ENCODE measurements around the gene DNAJB4. TPM values are rescaled to one million over a fixed set of nuclear protein-coding genes. Genes with fewer than 3 reads are reported as not detected.

The DNAJB4 gene
- total RNA-seq, 1 experiment from 2014 or later: 28.5 TPM

GRCh38 chr1:78054972-78055371 lies 50.2 kb downstream of the DNAJB4 start:
- no TSS peak for BruUV-seq (replicated peaks)
- intact Hi-C loops (cut with micrococcal nuclease): no loop called here
- CTCF ChIA-PET: interaction anchor here (0.7 kb wide), 1 partner anchor 24 kb away, joined by 3 read pairs; no protein-coding TSS in a partner anchor
- Mint-ChIP-seq H3K36me3 (ENCODE audit: insufficient read depth, unreplicated experiment) (no peaks in the 10 kb centered on the region), H3K4me1 (ENCODE audit: insufficient read depth, unreplicated experiment) (peaks cover 10% of the 10 kb centered on the region), H3K4me3 (ENCODE audit: unreplicated experiment) (no peak overlapping the region), H3K9me3 (ENCODE audit: unreplicated experiment) (no peaks in the 10 kb centered on the region), H3K27ac (ENCODE audit: low read depth, unreplicated experiment) (no peak overlapping the region), H3K27me3 (ENCODE audit: insufficient read depth, unreplicated experiment) (no peaks in the 10 kb centered on the region)
- POLR2A ChIA-PET: no interaction called here
- DNase-seq (ENCODE audit: unreplicated experiment): no peak
- TF ChIP-seq CTCF (IDR thresholded peaks at IDR 0.05; ENCODE audit: unreplicated experiment): no peak

- ChIA-PET CTCF (interaction anchor here (0.7 kb wide), 1 partner anchor 23 kb away, joined by 3 read pairs; no protein-coding TSS in a partner anchor), POLR2A (interaction anchor here (0.9 kb wide), 1 partner anchor 50 kb away, joined by 3 read pairs; no protein-coding TSS in a partner anchor)
- no peak for TF ChIP-seq CTCF (IDR thresholded peaks at IDR 0.05; ENCODE audit: unreplicated experiment)
- Mint-ChIP-seq H3K9me3 (ENCODE audit: unreplicated experiment) (no peaks in the 10 kb centered on the region), H3K27ac (ENCODE audit: low read depth, unreplicated experiment) (no peak overlapping the region), H3K36me3 (ENCODE audit: insufficient read depth, unreplicated experiment) (no peaks in the 10 kb centered on the region), H3K4me1 (ENCODE audit: insufficient read depth, unreplicated experiment) (peaks cover 10% of the 10 kb centered on the region), H3K4me3 (ENCODE audit: unreplicated experiment) (no peak overlapping the region), H3K27me3 (ENCODE audit: insufficient read depth, unreplicated experiment) (no peaks in the 10 kb centered on the region)
- intact Hi-C loops (cut with micrococcal nuclease): no loop called here
- BruUV-seq (replicated peaks): no TSS peak
- DNase-seq (ENCODE audit: unreplicated experiment): no peak
Observed at GRCh38 chr1:78055565-78056132, 50.9 kb downstream of the DNAJB4 start.

GRCh38 chr1:78058670-78059069 lies 53.9 kb downstream of the DNAJB4 start:
- no TSS peak for BruUV-seq (replicated peaks)
- Mint-ChIP-seq H3K4me3 (ENCODE audit: unreplicated experiment) (no peak overlapping the region), H3K27ac (ENCODE audit: low read depth, unreplicated experiment) (no peak overlapping the region), H3K27me3 (ENCODE audit: insufficient read depth, unreplicated experiment) (no peaks in the 10 kb centered on the region), H3K4me1 (ENCODE audit: insufficient read depth, unreplicated experiment) (peaks cover 10% of the 10 kb centered on the region), H3K9me3 (ENCODE audit: unreplicated experiment) (no peaks in the 10 kb centered on the region), H3K36me3 (ENCODE audit: insufficient read depth, unreplicated experiment) (no peaks in the 10 kb centered on the region)
- CTCF ChIA-PET: no interaction called here
- POLR2A ChIA-PET: interaction anchor here (0.7 to 1.2 kb wide), 2 partner anchors 12 to 80 kb away, joined by 3 to 8 read pairs; partner anchors contain the start of gene FUBP1
- intact Hi-C loops (cut with micrococcal nuclease): no loop called here
- no peak for TF ChIP-seq CTCF (IDR thresholded peaks at IDR 0.05; ENCODE audit: unreplicated experiment)
- no peak for DNase-seq (ENCODE audit: unreplicated experiment)

- H3K27me3 Mint-ChIP-seq (ENCODE audit: insufficient read depth, unreplicated experiment): no peaks in the 10 kb centered on the region
- no peak for DNase-seq (ENCODE audit: unreplicated experiment)
- intact Hi-C loops (cut with micrococcal nuclease): no loop called here
- CTCF ChIA-PET: interaction anchor here (0.7 kb wide), 1 partner anchor 9 kb away, joined by 3 read pairs; no protein-coding TSS in a partner anchor
- BruUV-seq (replicated peaks): no TSS peak
- no peak overlapping the region for H3K27ac Mint-ChIP-seq (ENCODE audit: low read depth, unreplicated experiment)
- H3K36me3 Mint-ChIP-seq (ENCODE audit: insufficient read depth, unreplicated experiment): no peaks in the 10 kb centered on the region
- POLR2A ChIA-PET: interaction anchor here (1.4 kb wide), 1 partner anchor 10 kb away, joined by 5 read pairs; no protein-coding TSS in a partner anchor
- no peak for TF ChIP-seq CTCF (IDR thresholded peaks at IDR 0.05; ENCODE audit: unreplicated experiment)
- H3K9me3 Mint-ChIP-seq (ENCODE audit: unreplicated experiment): no peaks in the 10 kb centered on the region
- H3K4me1 Mint-ChIP-seq (ENCODE audit: insufficient read depth, unreplicated experiment): peaks cover under 1% of the 10 kb centered on the region
- no peak overlapping the region for H3K4me3 Mint-ChIP-seq (ENCODE audit: unreplicated experiment)
Observed at GRCh38 chr1:78060857-78061563, 56.3 kb downstream of the DNAJB4 start.
